Uterus (tissue), 4 donors: ENCODE data around the gene DDX41. TPM values are rescaled to one million over a fixed set of nuclear protein-coding genes. Genes with fewer than 3 reads are reported as not detected.

Experiments used
- DNase-seq, 2 donors: peaks; one replicate each; pipeline ENCODE4 v3.0.0-alpha.2; 2019 to 2020
- H3K27ac ChIP-seq, 2 donors: fragments of 200-600 bp; sonication (generic); 1 replicate in 1 of 2; 2 replicates in 1 of 2; pipeline ENCODE4 v1.5.1; 2016 to 2018
- H3K27me3 ChIP-seq, 2 donors: fragments of 200-600 bp; sonication (generic); one replicate each; pipeline ENCODE4 v1.5.1; 2018 to 2019; ENCODE audit warnings: control low read depth in 1 of 2
- H3K36me3 ChIP-seq, 2 donors: fragments of 200-600 bp; sonication (generic); one replicate each; pipeline ENCODE4 v1.5.1; 2019; ENCODE audit warnings: control low read depth in 1 of 2
- H3K4me1 ChIP-seq, 2 donors: fragments of 200-600 bp; sonication (generic); one replicate each; pipeline ENCODE4 v1.5.1; 2018 to 2019; ENCODE audit warnings: control low read depth in 1 of 2
- H3K4me3 ChIP-seq, 2 donors: fragments of 200-600 bp; sonication (generic); 1 replicate in 1 of 2; 2 replicates in 1 of 2; pipeline ENCODE4 v1.5.1; 2018 to 2019; ENCODE audit warnings: mild to moderate bottlenecking in 1 of 2
- H3K9me3 ChIP-seq, 2 donors: fragments of 200-600 bp; sonication (generic); one replicate each; pipeline ENCODE4 v1.5.1; 2019; ENCODE audit warnings: control low read depth in 1 of 2
- CTCF ChIP-seq, 4 experiments: fragments of 200-600 bp in 2 of 4; fragments of 450-650 bp in 2 of 4; sonication (generic) in 2 of 4; IDR thresholded peaks; one replicate each; pipeline ENCODE4 v1.5.1; 2016 to 2019; ENCODE audit warnings: antibody characterized with exemption in 4 of 4, mild to moderate bottlenecking in 2 of 4, moderate library complexity in 1 of 4
- POLR2A ChIP-seq, 2 donors: fragments of 450-650 bp; IDR thresholded peaks; one replicate each; pipeline ENCODE4 v1.6.1; 2016; ENCODE audit warnings: antibody characterized with exemption in 2 of 2, mild to moderate bottlenecking in 1 of 2, moderate library complexity in 1 of 2
- intact Hi-C: fragments of 100-400 bp; cut with DNase I; formaldehyde crosslinking; loops from one replicate; pipeline ENCODE4 v1.15.1; 2023; ENCODE audit warnings: low total_unique reads
- total RNA-seq, 4 donors: library from RNA; depleted of rRNA in 3 of 4; stranded (reverse); fragments of >200 nt in 3 of 4; gene quantifications; one replicate each; pipeline versions ENCODE4 v1.1.0 to v1.2.4, GENCODE V29; 2014 to 2023
- donor health status: DM: yes; HTN: yes; CAD: no.

DDX41 gene
- total RNA-seq, 4 donors from 2014 or later: 61.0 to 146 (median 95.6) TPM

GRCh38 chr5:177491429-177491945 lies 25.3 kb downstream of the DDX41 start:
- no peaks in the 10 kb centered on the region for H3K27me3 ChIP-seq
- intact Hi-C loops: no loop called here
- no peak overlapping the region for H3K4me3 ChIP-seq
- no peaks in the 10 kb centered on the region for H3K9me3 ChIP-seq
- peak overlapping the region; percentile 97 to 98 for H3K27ac ChIP-seq
- TF ChIP-seq CTCF (IDR thresholded peaks at IDR 0.05) (peak; percentile 49 to 88 (median 68)), POLR2A (IDR thresholded peaks at IDR 0.05) (no peak)
- peak; percentile 48 to 52 for DNase-seq
- peaks cover 17 to 38% of the 10 kb centered on the region in 2 donors for H3K4me1 ChIP-seq
- H3K36me3 ChIP-seq: no peaks in the 10 kb centered on the region

- Histone ChIP-seq H3K36me3 (no peaks in the 10 kb centered on the region), H3K4me1 (peaks cover 17 to 38% of the 10 kb centered on the region in 2 donors), H3K9me3 (no peaks in the 10 kb centered on the region), H3K4me3 (no peak overlapping the region), H3K27ac (peak overlapping the region; percentile 97 to 98), H3K27me3 (no peaks in the 10 kb centered on the region)
- TF ChIP-seq POLR2A (IDR thresholded peaks at IDR 0.05) (no peak), CTCF (IDR thresholded peaks at IDR 0.05) (no peak)
- DNase-seq: no peak
- intact Hi-C loops: no loop called here
Measured at GRCh38 chr5:177490992-177491391, 25.8 kb downstream of the DDX41 start.

GRCh38 chr5:177490311-177490991 lies 26.3 kb downstream of the DDX41 start:
- H3K9me3 ChIP-seq: no peaks in the 10 kb centered on the region
- intact Hi-C loops: no loop called here
- peaks cover 17 to 38% of the 10 kb centered on the region in 2 donors for H3K4me1 ChIP-seq
- no peak for DNase-seq
- no peak overlapping the region for H3K4me3 ChIP-seq
- no peaks in the 10 kb centered on the region for H3K36me3 ChIP-seq
- no peak for TF ChIP-seq POLR2A (IDR thresholded peaks at IDR 0.05)
- TF ChIP-seq CTCF (IDR thresholded peaks at IDR 0.05): no peak
- peak overlapping the region; percentile 97 to 98 for H3K27ac ChIP-seq
- H3K27me3 ChIP-seq: no peaks in the 10 kb centered on the region

- Histone ChIP-seq H3K4me1 (peaks cover 11 to 37% of the 10 kb centered on the region in 2 donors), H3K9me3 (no peaks in the 10 kb centered on the region), H3K27me3 (no peaks in the 10 kb centered on the region), H3K36me3 (no peaks in the 10 kb centered on the region), H3K4me3 (no peak overlapping the region), H3K27ac (peak overlapping the region; percentile 97 to 98)
- DNase-seq: no peak
- intact Hi-C loops: no loop called here
- TF ChIP-seq POLR2A (IDR thresholded peaks at IDR 0.05) (no peak), CTCF (IDR thresholded peaks at IDR 0.05) (no peak)
Measured at GRCh38 chr5:177489119-177489716, 27.5 kb downstream of the DDX41 start.

GRCh38 chr5:177487975-177488374 lies 28.8 kb downstream of the DDX41 start:
- peaks cover 3 to 29% of the 10 kb centered on the region in 2 donors for H3K4me1 ChIP-seq
- intact Hi-C loops: no loop called here
- TF ChIP-seq CTCF (IDR thresholded peaks at IDR 0.05) (no peak), POLR2A (IDR thresholded peaks at IDR 0.05) (no peak)
- H3K36me3 ChIP-seq: no peaks in the 10 kb centered on the region
- no peak overlapping the region for H3K27ac ChIP-seq
- H3K9me3 ChIP-seq: no peaks in the 10 kb centered on the region
- H3K27me3 ChIP-seq: no peaks in the 10 kb centered on the region
- no peak overlapping the region for H3K4me3 ChIP-seq
- no peak for DNase-seq
